HCT116 (cell line): ENCODE measurements around the gene SLMAP. TPM values are rescaled to one million over a fixed set of nuclear protein-coding genes. Genes with fewer than 3 reads are reported as not detected.

Source experiments
- ATAC-seq: fragments of 200-7000 bp; cut with Tn5 transposase; 2 replicates; pipeline ENCODE4 v1.9.1; 2020; ENCODE audit warnings: mild to moderate bottlenecking, moderate library complexity
- BruUV-seq: library from RNA; stranded (reverse); fragments of 400-500 nt; replicated peaks from 2 replicates; lab custom pipeline; 2021; lab: Mats Ljungman, UMichigan
- CTCF ChIA-PET: fragments of 300-600 bp; sonication (Branson Sonifier 250); formaldehyde crosslinking; loops from one replicate; lab custom pipeline; 2021; ENCODE audit warnings: antibody characterized with exemption; lab: Charles Lee
- POLR2A ChIA-PET: fragments of 300-600, 350-600 bp; sonication (Branson Sonifier 250); formaldehyde crosslinking; loops from one replicate; lab custom pipeline; 2021; ENCODE audit warnings: antibody characterized with exemption; lab: Charles Lee
- RAD21 ChIA-PET, 2 experiments: fragments of 300-600 bp; sonication (Branson Sonifier 250); formaldehyde crosslinking; loops; one replicate each; lab custom pipeline; 2023; ENCODE audit warnings: low total read pairs in 2 of 2; ENCODE audit not compliant: uncharacterized antibody in 2 of 2, unreplicated experiment in 2 of 2, low non-redundant PET in 1 of 2; lab: Charles Lee
- DNase-seq: peaks from one replicate; pipeline ENCODE4 v3.0.0-alpha.2; 2010; ENCODE audit warnings: low read depth, low spot score
- H2AFZ ChIP-seq: fragments of 200-600 bp; shearing (Covaris generic), sonication (generic); 2 replicates; pipeline ENCODE4 v1.6.1; 2017; ENCODE audit warnings: low read depth, mixed run types, mixed read lengths, antibody characterized with exemption, low read length; ENCODE audit not compliant: poor library complexity, severe bottlenecking
- H3K27ac ChIP-seq: 2 replicates; pipeline ENCODE4 v1.5.1; 2012; ENCODE audit warnings: low read depth, low read length
- H3K27me3 ChIP-seq: fragments of 200-600 bp; sonication (generic); 2 replicates; pipeline ENCODE4 v1.6.1; 2016; ENCODE audit warnings: mixed run types, low read length, mixed read lengths; ENCODE audit not compliant: insufficient read depth
- H3K36me3 ChIP-seq, 2 experiments: fragments of 200-500 bp in 1 of 2; fragments of 200-600 bp in 1 of 2; sonication (Bioruptor generic) in 1 of 2; sonication (generic) in 1 of 2; 2 replicates each; pipeline versions ENCODE4 v1.5.1 to v1.6.1; 2014 to 2016; ENCODE audit warnings: low read length in 2 of 2, inconsistent platforms in 1 of 2, mixed read lengths in 1 of 2, mixed run types in 1 of 2; ENCODE audit not compliant: insufficient read depth in 2 of 2, control insufficient read depth in 1 of 2
- H3K4me1 ChIP-seq, 2 experiments: fragments of 200-600 bp in 1 of 2; sonication (generic) in 1 of 2; 2 replicates each; pipeline versions ENCODE4 v1.5.1 to v1.6.1; 2012 to 2017; ENCODE audit warnings: low read length in 2 of 2, inconsistent platforms in 1 of 2, mild to moderate bottlenecking in 1 of 2, mixed read lengths in 1 of 2, mixed run types in 1 of 2, moderate library complexity in 1 of 2; ENCODE audit not compliant: insufficient read depth in 2 of 2, control insufficient read depth in 1 of 2
- H3K4me2 ChIP-seq: fragments of 200-600 bp; sonication (generic); 2 replicates; pipeline ENCODE4 v1.6.1; 2017; ENCODE audit warnings: mixed run types, low read length, mixed read lengths
- H3K4me3 ChIP-seq, 2 experiments: fragments of 200-600 bp in 1 of 2; sonication (generic) in 1 of 2; replicated peaks in 1 of 2; 2 replicates each; pipeline ENCODE4 v1.5.1; 2011 to 2016; ENCODE audit warnings: low read length in 2 of 2, control low read depth in 1 of 2, low read depth in 1 of 2, mild to moderate bottlenecking in 1 of 2, mixed read lengths in 1 of 2, mixed run types in 1 of 2
- H3K79me2 ChIP-seq: fragments of 200-600 bp; sonication (generic); 2 replicates; pipeline ENCODE4 v1.6.1; 2017; ENCODE audit warnings: mild to moderate bottlenecking, mixed run types, low read length, moderate library complexity, mixed read lengths; ENCODE audit not compliant: insufficient read depth
- H3K9ac ChIP-seq: fragments of 200-600 bp; sonication (generic); 2 replicates; pipeline ENCODE4 v1.6.1; 2016; ENCODE audit warnings: low read length, mixed read lengths
- H3K9me2 ChIP-seq: fragments of 200-600 bp; sonication (generic), shearing (Covaris generic); 2 replicates; pipeline ENCODE4 v1.6.1; 2017; ENCODE audit warnings: mixed run types, mild to moderate bottlenecking, moderate library complexity; ENCODE audit not compliant: insufficient read depth
- H3K9me3 ChIP-seq, 2 experiments: fragments of 200-500 bp in 1 of 2; fragments of 200-600 bp in 1 of 2; sonication (Bioruptor generic) in 1 of 2; sonication (generic) in 1 of 2; 2 replicates each; pipeline ENCODE4 v1.6.1; 2014 to 2017; ENCODE audit warnings: low read length in 2 of 2, mixed read lengths in 2 of 2, inconsistent platforms in 1 of 2, low read depth in 1 of 2, mild to moderate bottlenecking in 1 of 2, mixed run types in 1 of 2, moderate library complexity in 1 of 2; ENCODE audit not compliant: control insufficient read depth in 1 of 2, insufficient read depth in 1 of 2
- H4K20me1 ChIP-seq: fragments of 200-600 bp; sonication (generic), shearing (Covaris generic); 2 replicates; pipeline ENCODE4 v1.6.1; 2017; ENCODE audit warnings: mixed run types, mild to moderate bottlenecking, moderate library complexity; ENCODE audit not compliant: insufficient read depth
- CEBPB ChIP-seq: IDR thresholded peaks from 2 replicates; pipeline ENCODE4 v1.6.1; 2012; ENCODE audit warnings: low read depth
- CTCF ChIP-seq, 3 experiments: fragments of 200-600 bp in 1 of 3; sonication (generic) in 1 of 3; IDR thresholded peaks in 2 of 3; conservative IDR thresholded peaks in 1 of 3; 2 replicates each; pipeline ENCODE4 v1.5.1; 2012 to 2017; ENCODE audit warnings: low read depth in 2 of 3, low read length in 2 of 3, antibody characterized with exemption in 1 of 3, borderline replicate concordance in 1 of 3, control low read depth in 1 of 3, mild to moderate bottlenecking in 1 of 3, mixed read lengths in 1 of 3, mixed run types in 1 of 3, moderate library complexity in 1 of 3; ENCODE audit not compliant: insufficient read depth in 1 of 3
- FOSL1 ChIP-seq: IDR thresholded peaks from 2 replicates; pipeline ENCODE4 v1.6.1; 2012; ENCODE audit warnings: low read depth
- JUND ChIP-seq: IDR thresholded peaks from 2 replicates; pipeline ENCODE4 v1.6.1; 2012
- POLR2AphosphoS5 ChIP-seq: IDR thresholded peaks from 2 replicates; pipeline ENCODE4 v1.6.1; 2011; ENCODE audit warnings: mild to moderate bottlenecking, low read depth, low read length, moderate library complexity
- SP1 ChIP-seq: IDR thresholded peaks from 2 replicates; pipeline ENCODE4 v1.6.1; 2012; ENCODE audit warnings: low read depth
- ZBTB33 ChIP-seq: IDR thresholded peaks from 2 replicates; pipeline ENCODE4 v1.6.1; 2011; ENCODE audit warnings: mild to moderate bottlenecking, low read length, moderate library complexity; ENCODE audit not compliant: insufficient replicate concordance; ENCODE audit errors: extremely low read depth
- intact Hi-C: fragments of 100-400 bp; cut with micrococcal nuclease; formaldehyde crosslinking; loops from 2 replicates; pipeline ENCODE4 v1.10.0; 2022
- total RNA-seq: library from RNA; stranded (reverse); gene quantifications from one replicate; pipeline ENCODE4 v1.2.1, GENCODE V29; 2021; ENCODE audit not compliant: unreplicated experiment

Gene SLMAP
- total RNA-seq, 1 experiment from 2014 or later = 81.0 TPM

- no peaks in the 10 kb centered on the region for H3K36me3 ChIP-seq
- TF ChIP-seq JUND (no peak), FOSL1 (no peak), CTCF (IDR thresholded peaks at IDR 0.05 in 2 of 3, conservative IDR thresholded peaks at IDR 0.05 in 1 of 3; ENCODE audit: borderline replicate concordance in 1 of 3, insufficient read depth in 1 of 3, low read depth in 2 of 3, low read length in 2 of 3) (no peak), CEBPB (no peak)
- H3K9ac ChIP-seq = no peak overlapping the region
- RAD21 ChIA-PET = no interaction called here
- no peak overlapping the region for H3K4me2 ChIP-seq
- ATAC-seq (no peak), DNase-seq (no peak)
- CTCF ChIA-PET = no interaction called here
- peaks cover 95% of the 10 kb centered on the region for H3K79me2 ChIP-seq
- H4K20me1 ChIP-seq = no peaks in the 10 kb centered on the region; the same call in 1 of the 2 replicates
- no peaks in the 10 kb centered on the region for H3K27me3 ChIP-seq
- BruUV-seq = no TSS peak
- no peaks in the 10 kb centered on the region for H3K9me3 ChIP-seq
- POLR2A ChIA-PET = no interaction called here
- peaks cover 35 to 63% of the 10 kb centered on the region in 2 experiments for H3K4me1 ChIP-seq
- no peaks in the 10 kb centered on the region for H3K9me2 ChIP-seq
- no peak overlapping the region for H2AFZ ChIP-seq
- H3K4me3 ChIP-seq = no peak overlapping the region
- H3K27ac ChIP-seq = no peak overlapping the region
- intact Hi-C loops = no loop called here
These were observed 35.1 kb downstream of the SLMAP start for GRCh38 chr3:57791245-57791644.

- no peak for ATAC-seq
- Histone ChIP-seq H3K79me2 (peaks cover 97% of the 10 kb centered on the region), H3K9me3 (no peaks in the 10 kb centered on the region), H3K9me2 (no peaks in the 10 kb centered on the region), H3K27me3 (no peaks in the 10 kb centered on the region), H3K36me3 (no peaks in the 10 kb centered on the region), H3K27ac (no peak overlapping the region), H3K9ac (no peak overlapping the region), H3K4me2 (no peak overlapping the region), H3K4me1 (peaks cover 40 to 69% of the 10 kb centered on the region in 2 experiments), H3K4me3 (no peak overlapping the region), H4K20me1 (peaks cover 3% of the 10 kb centered on the region; the same call in 1 of the 2 replicates), H2AFZ (no peak overlapping the region)
- no peak for TF ChIP-seq POLR2AphosphoS5
- no peak for TF ChIP-seq ZBTB33
- TF ChIP-seq SP1 = no peak
- no peak for TF ChIP-seq JUND
- no TSS peak for BruUV-seq
- CTCF ChIA-PET = no interaction called here
- POLR2A ChIA-PET = no interaction called here
- intact Hi-C loops = no loop called here
- DNase-seq = no peak
- RAD21 ChIA-PET = no interaction called here
These were observed 36.1 kb downstream of the SLMAP start for GRCh38 chr3:57792198-57792597.
